ENCODE results near the gene DNM3.

DNA sequence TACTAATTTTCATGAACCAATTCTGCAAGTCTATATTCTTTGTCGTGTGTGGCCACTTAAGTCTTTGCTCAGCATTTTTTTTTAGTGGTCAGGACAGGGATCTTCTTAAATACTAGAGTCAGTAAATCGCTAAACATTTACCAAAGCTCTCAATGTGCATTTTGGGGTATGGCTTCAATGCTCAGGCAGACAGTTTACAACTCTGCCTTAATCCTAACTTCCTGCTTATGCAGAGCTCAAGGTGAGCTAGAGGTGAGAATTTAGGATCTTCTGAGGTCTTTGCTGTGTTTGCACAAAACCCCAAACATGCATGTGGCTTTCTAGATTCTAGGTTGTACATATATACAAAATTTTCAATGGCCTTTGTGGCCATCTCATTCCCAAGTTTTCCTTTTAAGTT is 153.0 kb downstream of the DNM3 start:
- TF ChIP-seq CTCF (IDR thresholded peaks at IDR 0.05) (no peak), EZH2 (IDR thresholded peaks at IDR 0.05; ENCODE audit: borderline replicate concordance, insufficient read depth, low read depth, low read length, poor library complexity, severe bottlenecking) (no peak)
